ENCODE results near the gene SLCO2B1. TPM values are rescaled to one million over a fixed set of nuclear protein-coding genes. Genes with fewer than 3 reads are reported as not detected.

SLCO2B1 gene
- total and polyA plus RNA-seq, 2 of the 8 experiments (the other 6 are each of a cell fraction or from before 2014, with no cell fraction given): 0.03 TPM; not detected in 1

DNA sequence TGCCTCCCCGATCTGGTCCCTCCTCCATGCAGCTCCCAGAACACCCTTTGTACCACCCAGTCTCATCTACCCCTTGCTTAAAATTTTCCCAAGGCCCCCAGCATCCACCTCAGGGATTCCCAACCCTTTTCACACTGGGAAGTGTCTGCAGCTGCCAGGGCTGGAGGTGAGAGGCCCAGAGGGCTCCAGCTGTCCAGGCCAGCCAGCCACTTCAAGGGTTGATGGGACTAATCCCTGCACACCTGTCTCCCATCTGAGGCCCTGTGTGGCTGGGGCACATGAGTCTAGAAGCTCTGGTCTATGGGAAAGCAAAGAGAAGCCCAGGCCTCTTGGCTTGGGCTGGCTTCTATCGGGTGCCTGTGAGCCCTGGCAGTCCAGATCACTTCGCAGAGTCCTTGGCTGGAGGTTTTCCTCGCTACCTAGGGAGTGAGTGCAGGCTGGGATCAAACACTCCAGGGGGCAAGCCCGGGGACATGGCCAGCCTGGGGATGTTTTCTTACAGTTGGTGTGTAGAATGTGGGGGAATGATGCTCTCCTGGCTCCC lies 48.6 kb downstream of the SLCO2B1 start:
- Histone ChIP-seq H2BK20ac (ENCODE audit: low read length) (no peak overlapping the region), H3K27ac (ENCODE audit: low read depth, low read length) (no peak overlapping the region), H3K4me2 (ENCODE audit: insufficient read depth in 1 of 2, low read depth in 2 of 2, low read length in 2 of 2) (no peak overlapping the region), H3K23me2 (ENCODE audit: low read depth, low read length) (no peaks in the 10 kb centered on the region), H3K18ac (ENCODE audit: extremely low read depth, low read length) (no peak overlapping the region; the same call in 1 of the 2 replicates), H2AFZ (ENCODE audit: low read length) (no peak overlapping the region), H3K14ac (ENCODE audit: insufficient read length) (no peak overlapping the region), H3K79me1 (ENCODE audit: low read depth, low read length) (no peaks in the 10 kb centered on the region), H3K79me2 (ENCODE audit: control insufficient read depth in 1 of 2, insufficient read depth in 2 of 2, low read length in 2 of 2) (no peaks in the 10 kb centered on the region), H2BK5ac (ENCODE audit: low read depth, low read length) (no peak overlapping the region), H2AK5ac (ENCODE audit: low read depth, low read length) (no peak overlapping the region), H2BK12ac (ENCODE audit: low read depth, low read length) (peak overlapping the region; percentile 87; the same call in 1 of the 2 replicates), H3K36me3 (ENCODE audit: control insufficient read depth in 2 of 4, insufficient read depth in 4 of 4, low read length in 3 of 4) (no peaks in the 10 kb centered on the region), H4K8ac (ENCODE audit: extremely low read depth, insufficient read depth, low read length) (no peak overlapping the region), H3K27me3 (replicated peaks in 1 of 4; ENCODE audit: control insufficient read depth in 3 of 4, extremely low read depth in 1 of 4, insufficient read depth in 3 of 4, low read length in 3 of 4) (no peaks in the 10 kb centered on the region), H3K9me3 (ENCODE audit: insufficient read depth in 2 of 2, low read depth in 1 of 2, low read length in 1 of 2) (no peaks in the 10 kb centered on the region), H3K23ac (ENCODE audit: insufficient read length) (no peak overlapping the region), H3K4ac (replicated peaks; ENCODE audit: insufficient read length, low read depth, low read length) (no peak overlapping the region), H2BK15ac (ENCODE audit: low read length) (no peak overlapping the region), H3K9ac (replicated peaks in 1 of 4; ENCODE audit: extremely low read depth in 1 of 4, low read depth in 3 of 4, low read length in 3 of 4) (no peak overlapping the region), H3K56ac (replicated peaks; ENCODE audit: insufficient read length, low read depth, low read length) (no peak overlapping the region), H4K91ac (replicated peaks; ENCODE audit: insufficient read length, low read length) (no peak overlapping the region), H2BK120ac (replicated peaks; ENCODE audit: low read depth, low read length) (no peak overlapping the region), H3K4me3 (ENCODE audit: extremely low read depth in 1 of 4, insufficient read depth in 2 of 4, low read depth in 3 of 4, low read length in 4 of 4) (no peak overlapping the region), H4K20me1 (replicated peaks in 1 of 2; ENCODE audit: control insufficient read depth in 1 of 2, insufficient read depth in 2 of 2, low read length in 2 of 2) (no peaks in the 10 kb centered on the region), H3K4me1 (replicated peaks in 1 of 4; ENCODE audit: control insufficient read depth in 3 of 4, insufficient read depth in 4 of 4, low read length in 3 of 4) (0 out of 7 replicates have a peak, but pooled peaks cover 0 to 2% (median 0%) of the 10 kb centered on the region in 4 experiments), H4K5ac (ENCODE audit: insufficient read length, low read depth, low read length) (no peak overlapping the region)
- DNase-seq (ENCODE audit: low read depth in 1 of 2, low spot score in 2 of 2) (no peak), FAIRE-seq (no peak)
- ChIA-PET CTCF (ENCODE audit: partially characterized antibody) (interaction anchor here (0.7 to 45.7 kb wide), 6 partner anchors 10 to 53 kb away, joined by 3 to 825 read pairs (median 4); partner anchors contain the start of genes SLCO2B1 and TPBGL), POLR2A (ENCODE audit: partially characterized antibody) (no interaction called here)
- 96% methylated on average over 5 of the region's 5 CpGs; no CpG with 5 or more reads in 1 of the 2 experiments for WGBS, 2 experiments (ENCODE audit: extremely low coverage in 1 of 2, insufficient coverage in 1 of 2, insufficient read length in 1 of 2, insufficient replicate concordance in 2 of 2, low coverage in 1 of 2, low lambda C conversion rate in 2 of 2, missing lambda C conversion rate in 1 of 2)
- TF ChIP-seq CHD1 (IDR thresholded peaks at IDR 0.05; ENCODE audit: low read depth, low read length) (no peak), CHD2 (IDR thresholded peaks at IDR 0.05; ENCODE audit: low read length) (no peak), CBX5 (IDR thresholded peaks at IDR 0.05; ENCODE audit: low read depth, low read length) (no peak), NANOG (IDR thresholded peaks at IDR 0.05; ENCODE audit: insufficient read depth, low read depth, low read length, poor library complexity, severe bottlenecking) (no peak), RFX5 (IDR thresholded peaks at IDR 0.05; ENCODE audit: borderline replicate concordance, low read depth, low read length) (no peak)

Data from H1 (cell line).